ENCODE results near the gene PUDP.
"Not testable (repeated sequence)": the region's sequence is repeated elsewhere in the genome, so short reads cannot be mapped to it uniquely, and the experiment has no call there.

The PUDP gene

DNA sequence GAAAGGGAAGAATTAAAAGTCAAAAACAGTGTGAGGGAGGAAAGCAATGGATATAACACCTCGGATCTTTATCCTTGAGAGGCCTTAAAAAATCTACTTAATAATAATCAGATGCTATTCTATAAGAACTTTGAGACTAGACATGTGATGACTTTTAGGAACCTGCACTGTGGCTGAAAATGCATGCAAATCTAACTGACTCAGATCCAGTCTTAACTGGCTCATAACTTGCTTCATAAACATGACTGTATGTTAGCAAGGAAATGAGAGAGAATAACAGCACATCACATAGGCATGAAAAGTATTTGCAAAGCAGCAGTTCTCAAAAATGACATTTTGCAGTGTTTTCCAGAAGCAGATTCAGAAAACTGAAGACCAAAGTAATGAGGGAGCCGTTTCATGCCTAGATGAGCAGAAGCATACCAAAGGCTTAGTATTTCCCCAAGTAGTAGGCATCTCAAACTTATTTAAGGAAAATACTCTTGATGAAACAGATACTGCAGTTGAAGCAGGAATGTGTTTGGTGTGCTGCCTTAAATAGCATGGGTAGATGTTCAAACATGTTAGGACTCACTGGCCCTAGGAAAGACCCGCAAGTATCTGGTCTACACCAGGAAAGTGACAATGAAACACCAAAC lies 104.0 kb downstream of the PUDP start:
- DNase-seq (ENCODE audit: low read depth, low spot score): not testable (repeated sequence)

GRCh38 chrX:7028246-7028645 lies 119.7 kb downstream of the PUDP start:
- DNase-seq (ENCODE audit: low read depth, low spot score): no peak

- DNase-seq (ENCODE audit: low read depth, low spot score): no peak
Observed at GRCh38 chrX:7027071-7027470, 120.9 kb downstream of the PUDP start.

DNA sequence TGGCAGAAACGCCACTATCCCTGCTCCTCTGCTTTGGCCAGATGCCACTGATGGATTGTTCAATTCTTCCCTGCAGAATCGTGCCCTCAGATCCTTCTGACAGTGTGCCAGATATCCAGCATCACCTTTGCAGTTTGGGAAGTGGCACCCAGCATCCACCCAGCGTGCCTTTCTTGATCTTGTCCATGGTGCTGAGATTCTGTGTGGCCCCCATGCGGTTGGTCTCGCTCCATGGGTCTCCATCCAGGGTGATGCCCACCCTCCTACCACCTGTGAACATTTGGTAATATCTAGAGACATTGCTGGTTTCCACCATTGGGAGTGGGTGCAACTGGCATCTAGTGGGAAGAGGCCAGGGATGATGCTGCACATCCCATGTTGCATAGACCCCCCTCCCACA lies 121.6 kb downstream of the PUDP start:
- DNase-seq (ENCODE audit: low read depth, low spot score): not testable (repeated sequence)

DNA sequence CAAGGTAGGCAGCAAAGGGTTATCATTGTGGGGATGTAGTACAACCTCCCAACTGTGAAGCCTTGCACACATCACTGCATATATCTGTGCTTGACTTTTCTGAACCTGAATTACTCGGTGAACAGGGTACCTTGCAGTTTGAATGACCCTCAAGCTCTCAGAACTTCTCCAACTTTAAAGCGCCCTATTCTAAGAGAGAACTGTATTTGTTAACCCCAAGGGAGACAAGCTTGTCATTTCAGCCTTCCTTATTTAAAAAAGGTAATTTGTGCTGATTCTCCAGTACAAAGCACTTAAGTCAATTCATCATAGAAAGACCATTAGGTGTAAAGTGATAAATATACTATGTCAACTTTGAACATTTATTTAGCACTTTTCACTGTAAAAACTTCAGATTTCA lies 122.5 kb downstream of the PUDP start:
- no peak for DNase-seq (ENCODE audit: low read depth, low spot score)

DNA sequence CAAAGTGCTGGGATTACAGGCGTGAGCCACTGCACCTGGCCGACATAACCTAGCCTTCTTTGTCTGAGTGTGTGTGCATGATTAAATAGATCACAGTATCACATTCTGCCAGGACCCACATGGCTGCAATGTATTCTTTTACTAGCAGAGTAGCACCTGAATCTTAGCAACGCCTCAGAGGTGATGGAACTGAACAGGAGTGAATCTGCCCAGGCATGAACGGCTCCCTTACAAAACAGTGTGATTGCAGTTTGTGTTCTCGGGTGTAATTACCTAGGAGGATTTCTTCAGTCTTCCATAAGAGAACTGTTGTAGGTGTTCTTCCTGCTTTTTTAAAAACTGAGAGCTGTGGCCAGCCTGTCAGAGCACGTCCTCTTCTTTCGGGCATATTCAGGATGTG lies 123.1 kb downstream of the PUDP start:
- no peak for DNase-seq (ENCODE audit: low read depth, low spot score)

DNA sequence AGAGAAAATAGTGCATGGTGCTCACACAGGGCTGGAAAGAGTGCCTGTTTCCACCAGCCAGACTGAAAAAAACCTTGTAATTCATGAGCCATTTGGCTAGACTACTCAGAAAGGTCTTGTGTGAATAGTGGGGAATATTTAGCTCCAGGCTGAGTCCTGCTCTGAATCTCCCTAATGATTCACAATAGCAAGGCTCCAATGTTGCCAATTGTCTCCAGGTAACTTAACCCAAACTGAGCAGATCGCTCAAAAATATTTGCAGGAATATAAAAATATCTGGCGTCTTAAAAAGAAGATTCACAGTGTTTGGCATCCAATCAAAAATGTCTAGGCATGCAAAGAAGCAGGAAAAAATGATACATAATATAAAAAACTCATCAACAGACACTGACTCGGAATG lies 125.0 kb downstream of the PUDP start:
- DNase-seq (ENCODE audit: low read depth, low spot score): not testable (repeated sequence)

DNA sequence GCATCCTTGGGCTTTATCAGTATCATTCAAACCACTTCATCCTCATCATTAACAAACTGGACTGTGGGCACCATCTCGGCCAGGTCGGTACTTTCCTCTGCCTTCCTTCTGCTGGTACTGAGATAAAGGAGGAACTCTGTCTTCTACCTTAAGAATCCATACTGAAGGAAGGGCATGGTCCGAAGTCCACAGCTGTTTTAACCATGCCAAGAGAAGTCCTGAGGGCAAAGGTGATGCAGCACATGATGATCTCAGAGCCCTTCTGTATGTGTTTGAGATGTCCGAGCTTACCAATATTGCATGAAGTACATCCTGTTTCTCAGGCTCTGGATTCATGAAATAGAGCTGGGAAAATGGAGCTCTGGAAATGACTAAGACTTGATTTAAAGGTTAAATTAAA lies 126.0 kb downstream of the PUDP start:
- DNase-seq (ENCODE audit: low read depth, low spot score): no peak

DNA sequence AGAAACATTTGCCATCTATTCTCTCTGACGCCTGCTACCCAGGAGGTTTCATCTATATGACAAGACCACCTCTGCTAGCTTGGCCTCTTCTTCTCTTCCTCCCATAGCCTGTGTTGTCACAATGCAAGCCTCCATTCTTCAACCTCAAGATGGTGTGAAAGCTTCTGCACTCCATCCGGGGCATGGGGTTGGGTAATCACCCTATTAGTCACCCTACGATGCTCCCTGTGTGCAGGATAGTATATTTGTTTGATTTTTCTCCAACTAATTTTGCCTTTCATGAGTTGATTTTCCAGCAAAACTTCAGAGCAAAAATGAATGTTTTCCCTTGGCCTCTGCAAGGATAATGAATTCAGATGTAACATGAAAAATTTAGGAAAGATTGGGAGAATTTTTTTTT lies 128.4 kb downstream of the PUDP start:
- no peak for DNase-seq (ENCODE audit: low read depth, low spot score)

GRCh38 chrX:7012262-7012834 lies 135.6 kb downstream of the PUDP start:
- not testable (repeated sequence) for DNase-seq (ENCODE audit: low read depth, low spot score)

DNA sequence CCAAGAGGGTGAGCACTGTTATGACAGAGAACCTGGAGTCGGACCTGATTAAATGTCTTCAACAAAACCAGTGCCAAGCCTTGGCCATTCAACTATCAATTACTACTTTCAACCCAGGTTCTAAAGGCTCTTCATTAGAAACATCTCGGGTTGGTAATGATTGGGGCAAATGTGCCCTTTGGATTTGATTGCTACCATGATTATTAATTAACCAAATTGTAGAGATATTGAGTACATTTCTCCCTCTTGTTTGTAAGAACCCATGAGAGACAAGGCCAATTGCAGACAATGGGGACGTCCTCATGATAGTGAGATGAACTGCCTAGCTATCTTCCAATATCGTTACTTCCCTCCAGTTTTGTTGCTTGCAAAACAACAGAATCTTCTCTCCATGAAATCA lies 137.1 kb downstream of the PUDP start:
- DNase-seq (ENCODE audit: low read depth, low spot score): not testable (repeated sequence)

DNA sequence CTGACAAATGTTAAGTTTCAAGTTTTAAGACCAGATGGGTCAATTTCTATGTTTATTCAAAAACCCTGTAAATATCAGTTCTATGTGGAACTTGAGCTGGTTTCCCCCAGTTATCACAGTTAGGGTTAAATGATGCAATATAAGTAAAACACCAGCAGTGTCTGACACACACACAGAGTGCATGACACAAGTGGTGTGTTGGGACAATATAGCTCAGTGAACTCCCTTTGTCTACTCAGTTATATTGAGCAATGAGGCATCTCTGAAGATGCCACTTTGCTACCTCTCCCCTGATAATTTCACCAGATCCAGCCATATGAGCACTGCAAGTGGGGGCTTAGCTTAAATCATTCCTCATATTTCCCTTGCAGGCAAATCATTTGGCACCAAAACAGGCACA lies 140.6 kb downstream of the PUDP start:
- not testable (repeated sequence) for DNase-seq (ENCODE audit: low read depth, low spot score)
